Measurements from ENCODE around the gene NTPCR.
"Not testable (repeated sequence)": the region's sequence is repeated elsewhere in the genome, so short reads cannot be mapped to it uniquely, and the experiment has no call there.

NTPCR gene

DNA sequence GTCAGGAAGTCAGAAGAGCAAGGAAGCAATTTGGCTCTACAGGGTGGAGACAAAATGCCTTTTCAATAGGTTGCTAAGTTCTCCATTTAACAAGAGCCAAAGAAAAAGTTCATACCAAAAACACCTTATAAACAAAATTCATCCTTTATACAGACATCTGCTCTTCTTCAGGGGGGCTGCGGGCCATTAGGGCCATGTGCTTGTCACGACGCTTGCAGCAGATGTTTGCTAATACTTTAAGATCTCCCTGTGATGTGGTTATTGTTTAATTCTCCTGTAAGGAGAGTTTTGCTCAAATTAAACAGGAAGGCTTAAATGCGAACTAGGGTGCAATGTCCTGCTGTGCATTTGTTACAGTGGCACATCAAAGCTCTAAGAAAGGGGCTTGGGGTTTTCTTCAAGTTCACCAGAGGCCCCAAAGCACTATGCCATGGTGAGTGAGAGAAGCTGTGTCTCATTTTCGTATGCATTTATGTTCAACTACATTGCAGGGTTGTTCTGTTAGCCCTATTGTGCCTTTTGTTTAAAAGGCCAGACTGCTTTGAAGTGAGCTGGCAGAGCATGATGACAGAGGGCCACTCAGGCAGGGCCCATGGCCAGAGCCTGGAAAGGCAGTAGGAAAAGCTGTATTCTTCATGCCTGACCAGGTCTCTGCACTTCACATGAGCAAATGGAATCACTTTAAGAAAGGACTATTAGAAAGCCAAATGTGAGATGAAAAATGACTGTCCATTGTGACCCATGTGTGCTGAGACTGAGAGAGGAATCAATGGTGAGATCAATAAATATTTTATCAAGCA lies 24.8 kb upstream of the NTPCR start:
- H3K4me3 ChIP-seq (ENCODE audit: low read depth, low read length): no peak overlapping the region
- in situ Hi-C loops (cut with HindIII; ENCODE audit: low sequenced_read_pairs): no loop called here
- DNase-seq (ENCODE audit: low read depth, low spot score): peak; percentile 19
- TF ChIP-seq, protein P1, sequence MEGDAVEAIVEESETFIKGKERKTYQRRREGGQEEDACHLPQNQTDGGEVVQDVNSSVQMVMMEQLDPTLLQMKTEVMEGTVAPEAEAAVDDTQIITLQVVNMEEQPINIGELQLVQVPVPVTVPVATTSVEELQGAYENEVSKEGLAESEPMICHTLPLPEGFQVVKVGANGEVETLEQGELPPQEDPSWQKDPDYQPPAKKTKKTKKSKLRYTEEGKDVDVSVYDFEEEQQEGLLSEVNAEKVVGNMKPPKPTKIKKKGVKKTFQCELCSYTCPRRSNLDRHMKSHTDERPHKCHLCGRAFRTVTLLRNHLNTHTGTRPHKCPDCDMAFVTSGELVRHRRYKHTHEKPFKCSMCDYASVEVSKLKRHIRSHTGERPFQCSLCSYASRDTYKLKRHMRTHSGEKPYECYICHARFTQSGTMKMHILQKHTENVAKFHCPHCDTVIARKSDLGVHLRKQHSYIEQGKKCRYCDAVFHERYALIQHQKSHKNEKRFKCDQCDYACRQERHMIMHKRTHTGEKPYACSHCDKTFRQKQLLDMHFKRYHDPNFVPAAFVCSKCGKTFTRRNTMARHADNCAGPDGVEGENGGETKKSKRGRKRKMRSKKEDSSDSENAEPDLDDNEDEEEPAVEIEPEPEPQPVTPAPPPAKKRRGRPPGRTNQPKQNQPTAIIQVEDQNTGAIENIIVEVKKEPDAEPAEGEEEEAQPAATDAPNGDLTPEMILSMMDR (IDR thresholded peaks at IDR 0.05; ENCODE audit: low read depth, low read length): no peak

DNA sequence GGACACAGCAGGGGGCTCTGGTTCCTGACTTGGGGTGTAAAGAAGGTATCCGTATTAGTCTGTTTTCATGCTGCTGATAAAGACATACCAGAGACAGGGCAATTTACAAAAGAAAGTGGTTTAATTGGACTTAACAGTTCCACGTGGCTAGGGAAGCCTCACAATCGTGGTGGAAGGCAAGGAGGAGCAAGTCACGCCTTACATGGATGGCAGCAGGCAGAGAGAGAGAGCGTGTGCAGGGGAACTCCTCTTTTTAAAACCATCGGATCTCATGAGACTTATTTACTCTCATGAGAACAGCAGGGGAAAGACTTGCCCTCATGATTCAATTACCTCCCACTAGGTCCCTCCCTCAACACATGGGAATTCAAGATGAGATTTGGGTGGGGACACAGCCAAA lies 23.2 kb upstream of the NTPCR start:
- in situ Hi-C loops (cut with HindIII; ENCODE audit: low sequenced_read_pairs); H3K4me3 ChIP-seq (ENCODE audit: low read depth, low read length): not testable (repeated sequence)

DNA sequence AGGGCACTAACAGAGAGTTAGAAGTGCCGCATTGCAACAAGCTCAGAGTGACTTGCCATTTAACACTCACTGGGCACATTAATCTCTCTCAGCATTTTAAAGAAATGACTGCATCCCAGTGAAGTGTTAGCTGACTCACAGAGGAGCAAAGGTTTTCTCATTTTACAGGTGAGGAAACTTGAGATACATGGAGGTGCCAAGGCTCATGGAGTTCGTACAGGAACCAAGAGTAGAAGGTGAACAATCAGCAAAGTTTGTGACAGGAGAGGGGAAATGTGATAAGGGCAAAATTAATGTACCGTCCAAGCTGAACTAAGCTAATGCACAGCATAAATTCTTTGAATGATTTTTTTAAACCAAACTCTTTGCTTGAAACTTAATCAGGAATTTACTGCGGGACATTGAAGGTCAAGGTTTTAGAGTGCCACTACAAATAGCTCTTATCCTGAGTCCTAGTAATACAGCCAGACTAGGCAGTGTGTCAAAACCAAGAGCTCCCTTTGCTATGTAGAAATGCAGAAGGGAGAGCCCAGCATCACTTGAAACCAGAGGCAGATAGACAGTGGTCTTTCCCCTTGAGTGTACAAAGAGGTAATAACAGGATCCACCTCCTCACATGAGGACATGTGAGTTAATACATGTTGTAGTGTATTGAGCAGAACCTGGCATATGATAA lies 22.4 kb upstream of the NTPCR start:
- TF ChIP-seq, protein P1 (IDR thresholded peaks at IDR 0.05; ENCODE audit: low read depth, low read length): no peak
- H3K4me3 ChIP-seq (ENCODE audit: low read depth, low read length): no peak overlapping the region
- no peak for DNase-seq (ENCODE audit: low read depth, low spot score)
- in situ Hi-C loops (cut with HindIII; ENCODE audit: low sequenced_read_pairs): no loop called here

More for the DNA sequence above, 23.2 kb upstream of the NTPCR start:
- not testable (repeated sequence) for DNase-seq (ENCODE audit: low read depth, low spot score)

DNA sequence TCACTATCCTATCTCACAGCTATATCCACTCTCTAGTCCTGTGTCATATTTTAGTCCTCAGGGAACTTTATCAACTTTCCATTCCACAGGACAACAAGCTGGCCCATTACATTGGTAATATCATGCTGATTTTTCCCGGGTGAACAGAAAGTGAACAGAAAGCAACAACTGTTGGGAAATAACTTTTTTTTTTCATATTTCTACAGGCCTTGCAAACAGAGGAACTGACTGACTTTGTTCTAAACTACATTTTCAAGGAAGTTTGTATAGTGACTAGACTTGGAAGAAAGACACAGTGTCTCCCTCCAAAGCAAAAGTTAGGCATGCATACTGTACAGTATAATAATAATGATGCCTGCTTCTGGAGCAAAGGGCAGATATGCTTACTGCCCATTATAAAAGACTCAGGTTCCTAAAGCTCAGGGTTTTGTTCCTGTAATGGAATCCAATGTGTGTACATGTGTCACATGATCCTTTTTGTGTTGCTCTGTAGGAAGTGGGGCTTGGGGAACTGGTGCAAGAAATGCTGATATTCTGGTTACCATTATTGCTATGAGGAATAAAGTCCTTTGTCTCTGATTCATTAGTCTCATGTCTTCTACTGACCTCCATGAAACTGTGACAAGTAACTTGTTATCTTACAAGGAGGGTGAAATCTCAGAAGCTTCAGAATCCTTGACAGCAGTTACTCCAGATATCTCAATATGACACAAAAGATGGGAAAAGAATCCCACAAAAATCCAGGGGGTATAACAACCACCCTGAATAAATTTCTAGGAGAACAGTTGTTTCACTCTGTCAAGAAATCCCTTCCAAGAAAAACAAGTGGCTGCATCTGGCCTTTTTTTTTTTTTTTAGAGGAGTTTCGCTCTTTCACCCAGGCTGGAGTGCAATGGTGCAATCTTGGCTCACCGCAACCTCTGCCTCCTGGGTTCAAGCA lies 17.7 kb upstream of the NTPCR start:
- TF ChIP-seq, protein P1 (IDR thresholded peaks at IDR 0.05; ENCODE audit: low read depth, low read length): no peak
- in situ Hi-C loops (cut with HindIII; ENCODE audit: low sequenced_read_pairs): no loop called here
- no peak for DNase-seq (ENCODE audit: low read depth, low spot score)
- H3K4me3 ChIP-seq (ENCODE audit: low read depth, low read length): no peak overlapping the region

DNA sequence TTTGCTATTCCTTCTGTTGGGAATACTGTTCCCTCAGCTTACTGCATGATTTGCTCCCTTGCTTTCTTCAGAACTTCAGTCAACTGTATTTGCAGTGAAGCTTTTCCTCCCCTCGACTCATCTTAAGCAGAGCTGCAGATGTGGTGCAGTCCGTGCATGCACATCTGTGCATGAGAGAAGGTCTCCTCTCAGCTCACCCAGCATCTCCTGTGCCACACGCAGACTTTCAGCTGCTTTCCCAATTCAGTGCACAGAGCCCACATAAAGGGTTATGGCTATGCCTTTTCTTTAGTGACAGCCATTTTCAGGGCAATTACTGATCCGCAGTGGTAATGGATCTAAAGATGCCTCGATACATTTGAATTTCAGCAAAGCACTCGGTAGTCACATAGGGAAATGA lies 13.5 kb upstream of the NTPCR start:
- in situ Hi-C loops (cut with HindIII; ENCODE audit: low sequenced_read_pairs): no loop called here
- DNase-seq (ENCODE audit: low read depth, low spot score): no peak
- TF ChIP-seq, protein P1 (IDR thresholded peaks at IDR 0.05; ENCODE audit: low read depth, low read length): no peak
- no peak overlapping the region for H3K4me3 ChIP-seq (ENCODE audit: low read depth, low read length)

DNA sequence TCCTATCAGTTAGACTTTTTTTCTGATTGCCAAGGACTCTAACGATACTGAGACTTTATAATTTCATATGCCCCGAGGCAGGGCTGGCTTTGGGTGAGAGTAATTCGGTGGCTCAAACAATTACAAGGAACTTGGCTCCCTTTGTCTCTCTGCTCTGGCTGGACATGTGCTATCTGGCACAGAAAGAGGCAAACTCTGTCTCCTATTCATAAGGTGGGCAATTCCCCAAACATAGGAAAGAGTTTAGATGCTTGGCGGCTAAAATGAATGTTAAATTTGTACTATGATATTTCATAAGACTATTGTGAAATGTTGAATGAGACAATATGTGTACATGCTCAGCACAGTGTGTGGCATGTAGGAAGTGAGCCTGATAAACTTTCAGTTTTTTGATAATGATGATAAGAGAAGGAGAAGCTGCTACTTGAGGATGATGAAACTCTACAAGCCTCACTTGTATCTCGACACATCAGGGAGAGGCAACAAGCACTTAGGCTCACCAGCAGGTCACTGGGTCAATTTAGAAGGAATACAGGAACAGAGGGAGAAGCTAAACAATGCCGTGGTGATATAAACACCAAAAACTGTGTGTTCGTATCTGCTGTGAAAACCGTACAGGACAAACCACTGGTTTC lies 12.6 kb upstream of the NTPCR start:
- no peak for DNase-seq (ENCODE audit: low read depth, low spot score)
- TF ChIP-seq, protein P1 (IDR thresholded peaks at IDR 0.05; ENCODE audit: low read depth, low read length): no peak
- in situ Hi-C loops (cut with HindIII; ENCODE audit: low sequenced_read_pairs): no loop called here
- no peak overlapping the region for H3K4me3 ChIP-seq (ENCODE audit: low read depth, low read length)
